K562 (cell line): ENCODE measurements around the gene MEX3D. TPM values are rescaled to one million over a fixed set of nuclear protein-coding genes. Genes with fewer than 3 reads are reported as not detected.

Source experiments
- ATAC-seq: fragments of 200-7000 bp; cut with Tn5 transposase; 3 replicates; pipeline ENCODE4 v1.9.1; 2020; ENCODE audit warnings: moderate library complexity
- BruUV-seq: library from RNA; stranded (reverse); fragments of 400-500 nt; replicated peaks from 2 replicates; lab custom pipeline; 2021; lab: Mats Ljungman, UMichigan
- CTCF ChIA-PET: fragments of 300-600 bp; formaldehyde crosslinking; extraction: SDS; loops from one replicate; lab custom pipeline; 2021; ENCODE audit warnings: low intra/inter-chr PET ratio; lab: Yijun Ruan, JAX
- POLR2A ChIA-PET: fragments of 300-600, 350-650 bp; sonication (Branson Sonifier 250); formaldehyde crosslinking; extraction: SDS; loops from one replicate; lab custom pipeline; 2021; ENCODE audit warnings: antibody characterized with exemption, inconsistent platforms; lab: Yijun Ruan, JAX
- DNase-seq, 4 experiments: peaks; one replicate each; pipeline versions ENCODE4 v3.0.0 to v3.0.0-alpha.2; 2011 to 2018; ENCODE audit warnings: low spot score in 3 of 4, mixed read lengths in 3 of 4; ENCODE audit errors: extremely low read depth in 1 of 4
- FAIRE-seq: peaks from 2 replicates; lab custom pipeline; 2011; peaks lifted over from hg19 to GRCh38; lab: Jason Lieb, UNC
- H2AFZ ChIP-seq: 2 replicates; pipeline ENCODE4 v1.6.0; 2011; ENCODE audit warnings: low read depth, low read length, control low read depth, inconsistent platforms
- H3K27ac ChIP-seq: fragments of 200-600 bp; 3 replicates; pipeline ENCODE4 v1.8.0; 2011; ENCODE audit warnings: low read depth, mild to moderate bottlenecking, control low read depth, inconsistent platforms, low read length, moderate library complexity, mixed read lengths; ENCODE audit errors: extremely low read depth
- H3K27me3 ChIP-seq, 2 experiments: fragments of 300-600 bp in 1 of 2; 2 replicates in 1 of 2; 3 replicates in 1 of 2; pipeline versions ENCODE4 v1.6.0 to v1.8.0; 2011; ENCODE audit warnings: inconsistent platforms in 2 of 2, low read length in 2 of 2, mild to moderate bottlenecking in 1 of 2, mixed read lengths in 1 of 2, moderate library complexity in 1 of 2; ENCODE audit not compliant: control insufficient read depth in 2 of 2, insufficient read depth in 2 of 2
- H3K36me3 ChIP-seq: fragments of 300-600 bp; 3 replicates; pipeline ENCODE4 v1.8.0; 2011; ENCODE audit warnings: mild to moderate bottlenecking, low read length, inconsistent platforms; ENCODE audit not compliant: control insufficient read depth, insufficient read depth
- H3K4me1 ChIP-seq, 2 experiments: fragments of 200-600 bp in 1 of 2; replicated peaks in 1 of 2; 2 replicates in 1 of 2; 3 replicates in 1 of 2; pipeline versions ENCODE4 v1.5.1 to v1.8.0; 2011; ENCODE audit warnings: inconsistent platforms in 2 of 2, low read length in 2 of 2, mild to moderate bottlenecking in 1 of 2, mixed read lengths in 1 of 2, moderate library complexity in 1 of 2; ENCODE audit not compliant: control insufficient read depth in 2 of 2, insufficient read depth in 2 of 2
- H3K4me2 ChIP-seq: 2 replicates; pipeline ENCODE4 v1.6.1; 2011; ENCODE audit warnings: low read length, control low read depth, inconsistent platforms, mixed read lengths; ENCODE audit not compliant: insufficient read depth
- H3K4me3 ChIP-seq: fragments of 200-600 bp; sonication (generic), shearing (Covaris generic); 2 replicates; pipeline ENCODE4 v1.5.1; 2016; ENCODE audit warnings: control low read depth, inconsistent platforms
- H3K79me2 ChIP-seq: fragments of 200-600 bp; 3 replicates; pipeline ENCODE4 v1.8.0; 2011; ENCODE audit warnings: low read length, inconsistent platforms; ENCODE audit not compliant: control insufficient read depth, insufficient read depth
- H3K9ac ChIP-seq, 2 experiments: 2 replicates each; pipeline versions ENCODE4 v1.6.0 to v1.6.1; 2011; ENCODE audit warnings: low read depth in 2 of 2, low read length in 2 of 2, control low read depth in 1 of 2, inconsistent platforms in 1 of 2, mild to moderate bottlenecking in 1 of 2, mixed read lengths in 1 of 2; ENCODE audit not compliant: insufficient read depth in 1 of 2
- H3K9me1 ChIP-seq: one replicate; pipeline ENCODE4 v1.6.0; 2011; ENCODE audit warnings: inconsistent platforms, mild to moderate bottlenecking, low read length, moderate library complexity; ENCODE audit not compliant: control insufficient read depth, insufficient read depth
- H3K9me3 ChIP-seq: replicated peaks from 2 replicates; pipeline ENCODE4 v1.5.1; 2011; ENCODE audit warnings: low read depth, low read length, inconsistent platforms; ENCODE audit not compliant: control insufficient read depth, insufficient read depth
- H4K20me1 ChIP-seq: replicated peaks from 2 replicates; pipeline ENCODE4 v1.6.1; 2011; ENCODE audit warnings: low read length, inconsistent platforms, mixed read lengths; ENCODE audit not compliant: control insufficient read depth, insufficient read depth
- EGR1 ChIP-seq: fragments of 450-650 bp; conservative IDR thresholded peaks from 2 replicates; pipeline ENCODE4 v1.6.1; 2017; ENCODE audit warnings: mild to moderate bottlenecking
- FIP1L1 ChIP-seq: fragments of 200-400 bp; formaldehyde crosslinking; IDR thresholded peaks from 2 replicates; pipeline ENCODE4 v1.6.1; 2018; ENCODE audit warnings: mild to moderate bottlenecking, low read depth, low read length; ENCODE audit not compliant: poor library complexity, severe bottlenecking
- POLR2G ChIP-seq: fragments of 200-400 bp; formaldehyde crosslinking; IDR thresholded peaks from 2 replicates; pipeline ENCODE4 v1.6.1; 2017; ENCODE audit warnings: low read depth, mild to moderate bottlenecking, antibody characterized with exemption, low read length, moderate library complexity
- SETDB1 ChIP-seq: IDR thresholded peaks from one replicate; pipeline ENCODE4 v1.6.1; 2012; ENCODE audit warnings: low read length, control low read depth, inconsistent platforms
- ZNF764 ChIP-seq: fragments of 250-450 bp; sonication (Bioruptor Pico); IDR thresholded peaks from 2 replicates; pipeline ENCODE4 v1.4.0; 2020; ENCODE audit warnings: low read depth, mild to moderate bottlenecking, moderate library complexity
- WGBS: fragments of 100-300 bp; shearing (Covaris generic); methylation state at CpG from one replicate; pipeline ENCODE4 v1.1.6; 2016; ENCODE audit warnings: low coverage, mixed read lengths; ENCODE audit not compliant: insufficient coverage; ENCODE audit errors: missing lambda C conversion rate; 5-methylcytosine and 5-hydroxymethylcytosine counted together
- in situ Hi-C: fragments of 300-500 bp; cut with MboI; formaldehyde crosslinking; loops from 4 replicates; pipeline ENCODE4 v1.15.0; 2018; ENCODE audit warnings: inconsistent platforms, mixed read lengths
- intact Hi-C: fragments of 100-400 bp; cut with micrococcal nuclease; formaldehyde crosslinking; loops from 2 replicates; pipeline ENCODE4 v1.14.2; 2022
- polyA plus RNA-seq, 8 experiments: library from polyadenylated mRNA; depleted of rRNA in 4 of 8; stranded (reverse) in 5 of 8; unstranded in 3 of 8; fragments of >200 nt; fragmentation: Nextera tagmentation in 2 of 8; fragmentation: Illumina TruSeq in 1 of 8; extraction: Ambion mirVana in 2 of 8; extraction: Trizol in 1 of 8; gene quantifications; 2 replicates each; pipeline versions ENCODE4 v1.2.1 to v1.2.3, GENCODE V29; 2011 to 2014; ENCODE audit warnings: inconsistent platforms in 1 of 8, missing spikeins in 1 of 8
- total RNA-seq, 7 experiments: library from RNA; depleted of rRNA in 6 of 7; stranded (reverse); fragments of >200 nt in 6 of 7; fragmentation: Illumina TruSeq in 2 of 7; extraction: Trizol in 2 of 7; gene quantifications; 2 replicates each; pipeline versions ENCODE4 v1.2.1 to v1.2.3, GENCODE V29; 2011 to 2021; ENCODE audit warnings: low replicate concordance in 1 of 7

The MEX3D gene
- total and polyA plus RNA-seq, 9 of the 15 experiments (the other 6 are each of a cell fraction or from before 2014, with no cell fraction given), result 1.7 to 39.3 (median 5.7) TPM

- ChIA-PET CTCF (no interaction called here), POLR2A (interaction anchor here (0.5 to 4.0 kb wide), 3 partner anchors 14 to 124 kb away, joined by 3 to 40 read pairs (median 3); partner anchors contain the start of gene MBD3)
- H3K79me2 ChIP-seq, result no peaks in the 10 kb centered on the region
- H3K9me1 ChIP-seq, result no peaks in the 10 kb centered on the region
- H3K9me3 ChIP-seq, result no peaks in the 10 kb centered on the region
- H3K27ac ChIP-seq, result no peak overlapping the region
- H3K27me3 ChIP-seq, result no peaks in the 10 kb centered on the region
- TF ChIP-seq ZNF764 (CRISPR knock-in tag) (no peak), POLR2G (peak; percentile 47; the same call in 1 of the 2 replicates), FIP1L1 (peak; percentile 24), SETDB1 (no peak), EGR1 (0 out of 2 replicates have a peak, but pooled peaks have one; percentile 6)
- BruUV-seq, result TSS peak; percentile 50
- H3K4me1 ChIP-seq, result peaks cover 7 to 47% of the 10 kb centered on the region in 2 experiments; a peak in 3 of 5 replicates
- intact Hi-C loops, result no loop called here
- DNase-seq (peak in 1 of 4 experiments; percentile 4), ATAC-seq (peak; percentile 15; the same call in 2 of the 3 replicates), FAIRE-seq (no peak)
- H3K4me3 ChIP-seq, result no peak overlapping the region
- 89% methylated on average over 15 of the region's 30 CpGs for WGBS
- peaks cover 50% of the 10 kb centered on the region; the same call in 2 of the 3 replicates for H3K36me3 ChIP-seq
- H4K20me1 ChIP-seq, result no peaks in the 10 kb centered on the region; the same call in 1 of the 2 replicates
- in situ Hi-C loops, result no loop called here
- H3K9ac ChIP-seq, result peak overlapping the region in 1 of 2 experiments; percentile 1; a peak in 1 of 4 replicates
- no peak overlapping the region for H2AFZ ChIP-seq
- no peak overlapping the region for H3K4me2 ChIP-seq
These were observed 8.3 kb upstream of the MEX3D start for GRCh38 chr19:1576242-1577089.
